ENCODE data around the gene ASIC1. TPM values are rescaled to one million over a fixed set of nuclear protein-coding genes. Genes with fewer than 3 reads are reported as not detected.
A peak's percentile ranks its signal among the peaks of the same experiment; 100 is the strongest.

The ASIC1 gene
- total and polyA plus RNA-seq, 2 of the 13 experiments (the other 11 are each of a cell fraction or from before 2014, with no cell fraction given) = 0.44 to 1.5 TPM

- TF ChIP-seq ONECUT2 (CRISPR knock-in tag; IDR thresholded peaks at IDR 0.05) (no peak), PTBP1 (IDR thresholded peaks at IDR 0.05; ENCODE audit: low read depth, low read length, poor library complexity, severe bottlenecking) (no peak), KLF16 (CRISPR knock-in tag; IDR thresholded peaks at IDR 0.05) (no peak), PITX1 (CRISPR knock-in tag; IDR thresholded peaks at IDR 0.05) (no peak), WIZ (CRISPR knock-in tag; IDR thresholded peaks at IDR 0.05) (no peak), POLR2A (IDR thresholded peaks at IDR 0.05; ENCODE audit: insufficient read depth in 1 of 2, low read depth in 2 of 2, low read length in 2 of 2) (peak in 1 of 2 experiments; percentile 62; a peak in 2 of 4 replicates), ZSCAN31 (CRISPR knock-in tag; IDR thresholded peaks at IDR 0.05; ENCODE audit: low read depth) (no peak), HNRNPLL (IDR thresholded peaks at IDR 0.05; ENCODE audit: low read depth, low read length, poor library complexity, severe bottlenecking) (no peak), REL (CRISPR knock-in tag; conservative IDR thresholded peaks at IDR 0.05) (no peak), SAFB2 (CRISPR knock-in tag; IDR thresholded peaks at IDR 0.05; ENCODE audit: borderline replicate concordance, low read depth) (no peak), SATB2 (CRISPR knock-in tag; IDR thresholded peaks at IDR 0.05) (no peak), ETV6 (CRISPR knock-in tag; conservative IDR thresholded peaks at IDR 0.05) (no peak), ZNF841 (CRISPR knock-in tag; IDR thresholded peaks at IDR 0.05; ENCODE audit: borderline replicate concordance) (no peak), KLF13 (CRISPR knock-in tag; IDR thresholded peaks at IDR 0.05) (no peak), NFE2L1 (CRISPR knock-in tag; IDR thresholded peaks at IDR 0.05; ENCODE audit: borderline replicate concordance) (no peak), ARID5B (CRISPR knock-in tag; IDR thresholded peaks at IDR 0.05) (0 out of 2 replicates have a peak, but pooled peaks have one; percentile 2), ZNF468 (CRISPR knock-in tag; IDR thresholded peaks at IDR 0.05) (no peak), MLXIP (CRISPR knock-in tag; IDR thresholded peaks at IDR 0.05; ENCODE audit: borderline replicate concordance) (no peak), ZNF639 (CRISPR knock-in tag; conservative IDR thresholded peaks at IDR 0.05) (0 out of 2 replicates have a peak, but pooled peaks have one; percentile 5), AHR (CRISPR knock-in tag; IDR thresholded peaks at IDR 0.05) (0 out of 2 replicates have a peak, but pooled peaks have one; percentile 13)
- TF ChIP-seq, protein P1, sequence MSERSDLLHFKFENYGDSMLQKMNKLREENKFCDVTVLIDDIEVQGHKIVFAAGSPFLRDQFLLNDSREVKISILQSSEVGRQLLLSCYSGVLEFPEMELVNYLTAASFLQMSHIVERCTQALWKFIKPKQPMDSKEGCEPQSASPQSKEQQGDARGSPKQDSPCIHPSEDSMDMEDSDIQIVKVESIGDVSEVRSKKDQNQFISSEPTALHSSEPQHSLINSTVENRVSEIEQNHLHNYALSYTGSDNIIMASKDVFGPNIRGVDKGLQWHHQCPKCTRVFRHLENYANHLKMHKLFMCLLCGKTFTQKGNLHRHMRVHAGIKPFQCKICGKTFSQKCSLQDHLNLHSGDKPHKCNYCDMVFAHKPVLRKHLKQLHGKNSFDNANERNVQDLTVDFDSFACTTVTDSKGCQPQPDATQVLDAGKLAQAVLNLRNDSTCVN (CRISPR knock-in tag; IDR thresholded peaks at IDR 0.05; ENCODE audit: borderline replicate concordance) = 0 out of 2 replicates have a peak, but pooled peaks have one; percentile 11
Observed at GRCh38 chr12:50110762-50111351, 53.5 kb downstream of the ASIC1 start (continued).

All from HepG2 (cell line).